Putamen (tissue), 1 donor: Measurements from ENCODE around the gene KRT20.
"Not testable (repeated sequence)": the region's sequence is repeated elsewhere in the genome, so short reads cannot be mapped to it uniquely, and the experiment has no call there.

Source experiments
- DNase-seq: peaks from one replicate; pipeline ENCODE4 v3.0.0-alpha.2; 2016; ENCODE audit warnings: low spot score

The KRT20 gene, protein sequence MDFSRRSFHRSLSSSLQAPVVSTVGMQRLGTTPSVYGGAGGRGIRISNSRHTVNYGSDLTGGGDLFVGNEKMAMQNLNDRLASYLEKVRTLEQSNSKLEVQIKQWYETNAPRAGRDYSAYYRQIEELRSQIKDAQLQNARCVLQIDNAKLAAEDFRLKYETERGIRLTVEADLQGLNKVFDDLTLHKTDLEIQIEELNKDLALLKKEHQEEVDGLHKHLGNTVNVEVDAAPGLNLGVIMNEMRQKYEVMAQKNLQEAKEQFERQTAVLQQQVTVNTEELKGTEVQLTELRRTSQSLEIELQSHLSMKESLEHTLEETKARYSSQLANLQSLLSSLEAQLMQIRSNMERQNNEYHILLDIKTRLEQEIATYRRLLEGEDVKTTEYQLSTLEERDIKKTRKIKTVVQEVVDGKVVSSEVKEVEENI

DNA sequence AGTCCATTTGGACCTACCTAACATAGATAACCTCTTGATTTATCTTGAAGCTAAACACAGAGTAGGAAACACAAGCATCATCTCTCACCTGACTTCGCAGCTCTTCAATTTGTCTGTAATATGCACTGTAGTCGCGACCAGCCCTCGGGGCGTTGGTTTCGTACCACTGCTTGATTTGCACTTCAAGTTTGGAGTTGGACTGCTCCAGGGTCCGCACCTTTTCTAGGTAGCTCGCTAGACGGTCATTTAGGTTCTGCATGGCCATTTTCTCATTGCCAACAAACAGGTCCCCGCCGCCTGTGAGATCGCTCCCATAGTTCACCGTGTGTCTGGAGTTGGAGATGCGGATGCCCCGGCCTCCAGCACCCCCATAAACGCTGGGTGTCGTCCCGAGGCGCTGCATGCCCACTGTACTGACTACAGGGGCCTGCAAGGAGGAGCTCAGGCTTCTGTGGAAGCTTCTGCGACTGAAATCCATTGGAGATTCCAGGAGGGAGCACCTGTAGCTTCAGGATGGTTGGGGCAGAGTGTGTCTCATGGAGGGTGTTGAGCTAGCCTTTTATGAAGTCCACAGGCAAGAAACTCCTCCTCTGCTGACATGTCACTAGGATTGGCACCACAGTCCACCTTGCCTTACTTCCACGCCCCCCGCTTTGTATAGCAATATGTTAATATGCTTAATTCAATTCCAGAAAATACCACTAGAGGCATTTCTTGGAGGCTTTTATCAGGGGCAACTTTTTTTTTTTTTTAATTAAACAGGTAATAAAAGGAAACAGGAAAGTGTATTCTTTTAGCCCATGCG is at the start of gene KRT20:
Gene KRT20, minus strand, starts transcription at position 535 of the 805 bp plus-strand sequence. Its CDS starts 57 bp downstream, at position 478.
- no peak for DNase-seq

DNA sequence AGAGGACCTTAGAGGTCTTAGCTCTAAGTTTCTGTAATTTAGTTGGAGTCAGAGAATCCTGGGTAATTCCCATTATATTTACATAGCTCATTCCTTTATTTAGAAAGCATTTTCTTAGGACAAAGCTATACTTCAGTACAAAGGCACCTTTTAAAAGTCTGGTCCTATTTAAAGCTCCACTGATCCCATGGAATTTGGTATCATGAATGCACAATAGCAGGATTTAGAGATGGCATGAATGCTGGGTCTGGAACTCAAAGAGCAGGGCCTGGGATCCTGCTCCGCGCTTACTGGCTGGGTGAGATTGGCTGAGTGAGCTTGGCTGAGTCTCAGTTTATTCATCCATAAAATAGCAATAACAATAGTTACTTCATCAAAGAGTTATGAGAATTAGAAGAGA is 47.6 kb upstream of the KRT20 start:
- no peak for DNase-seq

DNA sequence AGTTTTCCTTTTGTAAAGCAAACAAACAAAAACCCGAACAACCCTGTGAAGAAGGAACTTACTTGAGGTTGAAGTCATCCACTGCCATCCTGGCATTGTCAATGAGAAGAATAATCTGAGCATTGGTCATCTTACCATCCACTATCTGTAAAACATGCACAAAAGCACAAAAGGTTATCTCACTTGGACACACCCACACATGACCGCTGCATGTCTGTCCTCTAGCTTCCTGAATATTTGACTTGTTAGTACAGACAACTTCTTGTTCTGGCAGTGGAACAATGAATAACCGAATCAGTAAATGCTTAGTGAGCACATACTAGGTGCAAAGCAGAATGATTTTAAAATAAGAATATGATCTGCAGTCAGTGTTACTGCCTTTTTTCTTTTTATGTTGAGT is 46.3 kb upstream of the KRT20 start:
- no peak for DNase-seq

DNA sequence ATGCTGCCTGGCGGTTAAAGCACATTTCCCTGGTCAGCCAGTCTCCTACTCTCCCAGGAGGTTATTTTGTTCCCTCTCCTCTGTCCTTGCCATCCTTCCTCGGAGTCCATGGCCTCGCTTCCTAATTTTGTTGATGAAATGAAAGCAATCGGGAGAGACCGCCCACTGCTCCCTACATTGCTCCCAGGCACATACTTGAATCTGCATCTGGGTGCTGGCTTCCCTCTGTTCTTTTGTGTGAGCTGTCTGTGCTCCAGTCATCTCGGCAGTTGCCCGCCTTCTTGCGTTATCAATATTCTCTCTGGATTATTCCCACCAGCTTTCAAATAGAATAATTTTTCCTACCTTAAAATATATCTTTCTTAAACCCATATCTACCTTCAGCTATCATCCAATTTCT is 41.3 kb upstream of the KRT20 start:
- no peak for DNase-seq

DNA sequence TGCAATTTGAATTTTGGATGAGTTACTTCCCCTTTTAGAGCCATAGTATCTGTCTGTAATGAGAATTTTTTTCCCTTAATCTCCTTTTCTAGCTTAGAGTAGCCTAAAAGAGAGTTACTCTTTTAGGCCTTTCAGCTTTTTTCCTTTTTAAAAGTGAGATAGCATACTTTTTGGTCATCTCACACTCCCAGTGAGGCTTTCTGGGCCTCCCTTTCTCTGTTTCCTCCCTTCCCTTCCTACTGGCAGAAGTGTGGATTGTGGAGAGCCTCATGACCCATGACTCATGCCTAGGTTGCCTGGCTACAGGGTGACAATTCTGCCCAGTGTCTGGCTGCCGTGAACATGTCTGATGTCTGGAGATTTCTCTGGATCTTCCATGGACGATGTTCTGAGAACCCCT is 37.2 kb upstream of the KRT20 start:
- peak; percentile 38 for DNase-seq

DNA sequence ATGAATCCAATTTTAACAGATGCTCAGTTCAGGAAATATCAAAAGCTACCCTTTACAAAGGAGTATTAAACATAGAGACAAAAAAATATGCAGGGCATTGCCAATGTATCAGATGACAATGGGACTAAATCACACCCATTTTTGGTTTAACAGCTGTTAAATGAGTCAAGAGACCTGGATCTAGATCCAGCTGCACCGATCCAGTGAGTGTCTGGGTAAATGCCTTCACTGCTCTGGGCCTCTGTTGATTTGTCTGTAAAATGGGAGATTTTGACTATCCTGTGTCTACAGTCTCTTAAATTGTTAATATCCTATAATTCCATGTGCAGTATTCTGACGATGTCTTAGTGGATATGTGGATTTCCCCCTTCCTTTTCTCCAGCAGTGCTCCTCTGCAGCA is 36.0 kb upstream of the KRT20 start:
- DNase-seq = no peak

DNA sequence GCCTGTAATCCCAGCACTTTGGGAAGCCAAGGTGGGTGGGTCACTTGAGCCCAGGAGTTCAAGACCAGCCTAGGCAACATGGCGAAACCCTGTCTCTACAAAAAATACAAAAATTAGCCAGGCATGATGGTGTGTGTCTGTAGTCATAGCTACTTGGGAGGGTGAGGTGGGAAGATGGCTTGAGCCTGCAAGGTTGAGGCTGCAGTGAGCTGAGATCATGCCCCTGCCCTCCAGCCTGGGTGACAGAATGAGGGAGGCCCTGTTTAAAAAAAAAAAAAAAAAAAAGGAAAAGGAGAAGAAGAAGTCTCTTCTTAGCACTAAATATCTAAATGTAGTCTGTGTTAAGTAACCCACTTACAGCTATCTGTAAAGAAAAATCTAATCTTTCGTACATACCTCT is 32.1 kb upstream of the KRT20 start:
- not testable (repeated sequence) for DNase-seq

DNA sequence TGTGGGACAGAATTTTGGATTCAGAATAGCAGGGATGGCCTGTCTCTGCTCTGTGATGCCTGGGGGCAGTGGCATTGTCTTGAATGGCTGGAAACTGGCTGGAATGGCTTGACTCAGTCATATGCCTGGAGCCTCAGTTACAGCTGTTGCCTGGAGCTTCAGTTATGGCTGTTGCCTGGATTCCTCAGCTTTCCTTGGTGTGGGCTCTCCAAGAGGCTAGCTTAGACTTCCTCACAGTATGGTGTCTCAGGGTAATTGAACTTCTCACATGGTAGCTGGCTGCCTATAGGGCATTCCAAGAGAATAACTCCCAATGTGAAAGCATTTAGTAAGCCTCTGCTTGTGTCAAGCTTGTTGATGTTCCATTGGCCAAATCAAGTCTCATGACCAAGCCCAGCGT is 31.3 kb upstream of the KRT20 start:
- DNase-seq = no peak

DNA sequence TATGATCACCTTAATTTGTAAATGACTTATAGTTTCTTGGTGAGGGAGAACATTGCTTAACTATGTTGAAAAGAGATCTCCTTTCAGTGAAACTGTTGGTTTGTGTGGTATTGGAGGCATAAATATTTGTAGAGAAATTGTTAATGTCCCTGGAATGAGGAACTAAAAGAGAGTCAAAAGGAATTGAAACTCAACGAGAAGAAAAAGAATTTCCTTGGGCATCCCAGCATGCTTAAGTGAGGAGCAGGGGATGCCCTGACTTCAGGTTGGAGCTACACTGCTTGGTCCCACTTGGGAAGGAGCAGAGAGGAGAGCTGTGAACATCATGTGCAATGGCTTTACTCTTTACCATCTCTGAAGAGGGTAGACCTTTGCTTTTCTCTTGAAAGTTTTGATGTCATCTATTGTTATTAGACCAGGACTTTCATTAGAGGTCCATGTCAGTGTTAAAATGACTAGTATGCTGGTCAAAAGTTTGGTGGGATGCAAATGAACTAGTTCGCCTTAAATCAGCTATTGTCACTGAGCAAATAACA is 30.7 kb upstream of the KRT20 start:
- DNase-seq = no peak

DNA sequence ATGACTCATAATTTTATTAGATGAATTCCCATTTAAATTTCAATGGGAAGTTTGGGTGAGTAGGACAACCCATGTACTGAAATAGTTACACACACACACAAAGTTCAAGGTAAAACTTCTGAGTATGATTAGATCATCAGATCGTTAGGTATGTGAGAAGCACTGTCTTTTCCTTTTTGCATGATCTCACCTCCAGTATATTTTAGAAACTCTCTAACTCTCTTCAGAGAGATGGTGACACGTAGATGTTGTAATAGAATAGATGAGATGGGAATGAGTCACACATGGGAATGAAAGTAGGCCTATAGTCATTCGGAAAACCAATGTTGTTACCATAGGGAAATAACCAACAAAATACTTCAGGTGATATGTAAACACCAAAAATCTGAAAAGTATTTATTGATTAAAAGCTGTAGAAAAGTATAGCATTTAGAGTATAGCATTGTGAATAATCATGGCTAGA is 30.2 kb upstream of the KRT20 start:
- no peak for DNase-seq

DNA sequence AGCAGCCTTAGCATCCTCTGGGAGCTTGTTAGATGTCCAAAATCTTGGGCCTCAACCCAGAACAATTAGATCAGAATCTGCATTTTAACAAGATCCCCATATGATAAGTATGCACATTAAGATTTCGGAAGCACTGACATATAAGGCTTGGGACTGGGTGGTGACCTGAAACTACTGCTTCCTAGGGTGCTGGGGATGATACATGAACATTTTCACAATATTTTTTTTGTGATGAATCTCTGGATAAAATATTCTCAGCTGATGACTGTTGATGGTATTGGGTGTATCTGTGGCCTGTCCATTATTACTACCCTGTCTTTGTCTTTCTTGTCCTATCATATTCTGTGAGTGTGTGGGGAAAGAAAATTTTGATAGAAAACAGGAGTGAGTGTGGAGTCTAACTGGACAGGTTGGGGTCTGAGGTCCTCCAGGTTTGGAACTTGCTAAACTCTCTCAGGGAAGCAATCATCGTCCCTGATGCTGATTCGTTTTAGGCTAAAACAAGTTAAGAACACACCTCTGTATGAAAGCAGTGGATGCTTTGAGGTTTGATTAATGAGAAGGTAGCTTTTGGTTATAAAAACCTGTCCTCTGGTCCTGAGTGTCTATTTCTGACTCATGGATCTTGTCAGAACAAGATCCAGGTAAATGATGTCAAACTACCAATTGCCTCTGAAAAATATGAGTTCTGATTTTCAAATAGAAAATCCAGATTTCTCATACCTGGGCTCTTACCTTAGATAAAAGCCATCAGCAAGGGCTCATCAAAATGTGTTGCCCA is 29.2 kb upstream of the KRT20 start:
- DNase-seq = no peak

DNA sequence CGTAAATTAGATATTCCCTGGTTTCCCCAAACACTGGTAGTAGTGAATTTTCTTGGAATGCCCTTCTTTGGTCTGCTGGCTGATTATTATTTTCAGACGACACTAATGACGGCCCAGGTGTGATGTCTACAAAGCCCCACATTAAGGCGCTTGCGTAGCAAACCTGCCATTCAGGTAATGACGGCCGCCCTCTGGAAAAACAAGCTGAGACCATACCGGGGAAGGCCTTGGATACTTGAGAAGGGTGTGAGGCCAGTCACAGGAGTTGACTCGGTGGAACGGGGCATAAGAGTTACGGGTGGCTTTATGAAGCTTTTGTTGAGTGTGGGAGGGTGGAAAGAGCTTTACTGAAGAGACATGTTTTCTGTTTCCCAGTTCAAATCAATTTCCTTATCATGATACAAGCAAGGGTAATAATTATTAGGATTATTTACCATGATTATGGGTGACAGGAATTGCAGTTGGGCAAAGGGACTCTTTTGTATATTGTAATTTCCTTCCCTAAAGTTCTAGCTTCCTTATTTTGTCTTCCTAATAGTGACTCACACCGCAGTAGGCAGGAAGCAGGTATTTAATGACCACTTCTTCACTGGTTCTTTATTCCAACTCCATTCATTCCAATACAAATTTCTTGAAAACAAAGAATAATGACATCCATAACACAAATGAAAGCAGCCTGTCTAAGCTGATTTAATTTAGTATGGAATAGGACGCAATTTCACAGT is 27.6 kb upstream of the KRT20 start:
- no peak for DNase-seq

DNA sequence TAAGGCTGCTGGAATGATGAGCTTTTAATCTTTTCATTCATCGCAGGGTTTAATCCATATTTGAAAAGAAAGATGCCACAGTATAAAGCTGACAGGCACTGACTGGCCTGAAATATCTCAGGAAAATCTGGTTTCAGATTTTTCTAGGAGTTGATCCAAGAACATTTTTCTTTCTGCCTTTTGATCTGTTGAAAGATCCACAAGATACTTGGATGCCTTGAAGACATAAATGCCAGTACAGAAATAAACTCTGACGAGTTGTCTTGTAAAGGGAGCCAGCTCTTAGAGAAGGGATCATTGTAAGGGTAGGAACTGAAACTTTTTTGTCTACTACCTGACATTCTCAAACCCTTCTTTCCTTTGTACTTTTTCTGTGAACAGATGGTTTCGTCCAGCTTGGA is 25.4 kb upstream of the KRT20 start:
- DNase-seq = no peak

DNA sequence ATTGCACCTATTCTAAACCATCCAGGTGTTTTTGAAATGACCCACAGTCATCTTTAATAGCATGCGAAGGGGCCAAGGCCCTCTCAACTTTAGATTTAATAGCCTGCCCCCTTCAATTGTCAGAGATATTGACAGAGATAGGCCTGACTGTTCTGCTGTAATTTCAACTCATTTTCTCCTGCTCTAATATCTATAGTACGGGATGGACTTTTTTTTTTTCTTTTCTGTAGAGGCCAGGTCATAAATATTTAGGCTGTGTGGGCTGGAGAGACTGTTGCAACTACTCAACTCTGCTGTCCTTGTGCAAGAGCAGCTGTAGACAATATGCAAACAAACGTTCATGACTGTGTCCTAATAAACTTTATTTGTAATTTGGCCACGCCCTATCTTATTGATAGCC is 24.7 kb upstream of the KRT20 start:
- no peak for DNase-seq

DNA sequence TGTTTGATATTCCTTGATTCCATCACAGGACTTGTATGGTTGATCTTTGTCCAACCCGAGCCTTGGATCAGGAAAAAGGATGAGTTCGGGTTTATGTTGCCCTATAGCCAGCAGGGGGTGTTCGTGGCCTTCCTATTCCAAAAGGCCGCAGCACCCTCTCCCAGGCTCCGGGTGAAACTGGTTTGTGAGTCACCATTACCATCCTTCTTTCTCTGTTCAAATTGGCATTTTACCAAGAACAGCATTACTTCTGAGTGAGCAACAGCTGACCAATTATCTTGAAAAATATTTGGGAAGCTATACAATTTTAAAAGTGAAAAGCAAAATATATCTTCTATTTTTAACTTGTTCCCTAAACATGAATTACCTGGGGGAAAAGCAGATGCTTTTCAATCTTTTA is 24.3 kb upstream of the KRT20 start:
- peak; percentile 64 for DNase-seq

DNA sequence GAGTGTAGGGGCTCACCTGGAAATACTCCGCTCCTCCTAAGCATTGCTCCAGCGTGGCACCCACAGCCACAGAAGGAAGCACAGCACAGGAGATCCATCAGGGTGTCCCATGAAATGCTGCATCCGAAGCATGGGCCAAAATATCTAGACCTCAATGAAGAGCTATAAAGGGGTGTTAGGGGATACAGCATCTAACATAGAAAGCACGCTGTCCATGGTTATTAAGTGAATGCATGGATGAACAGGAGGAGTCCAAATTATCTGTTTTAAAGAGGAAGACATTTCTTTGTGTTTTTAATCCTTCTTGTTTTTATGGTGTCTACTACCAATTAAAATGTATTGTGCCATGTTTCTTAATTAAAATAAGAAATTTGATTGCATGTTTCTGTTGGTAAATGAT is 21.6 kb upstream of the KRT20 start:
- no peak for DNase-seq

DNA sequence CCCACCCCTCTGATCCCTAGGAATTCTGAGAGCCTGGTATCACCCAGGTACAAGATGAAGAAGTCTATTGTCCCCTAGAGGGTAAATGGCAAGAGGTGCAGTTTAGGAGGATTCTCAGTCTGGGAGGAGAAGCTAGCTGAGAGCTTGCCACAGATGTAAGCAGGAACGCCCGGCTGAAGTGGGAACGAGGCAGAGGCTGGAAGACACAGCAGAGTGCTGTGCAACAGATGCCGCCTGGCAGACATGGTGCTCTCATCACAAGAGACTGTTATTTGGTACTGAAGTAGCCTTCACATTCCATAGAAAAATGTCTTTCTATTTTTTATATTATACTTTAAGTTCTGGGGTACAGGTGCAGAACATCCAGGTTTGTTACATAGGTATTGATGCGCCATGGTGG is 20.3 kb upstream of the KRT20 start:
- DNase-seq = no peak

DNA sequence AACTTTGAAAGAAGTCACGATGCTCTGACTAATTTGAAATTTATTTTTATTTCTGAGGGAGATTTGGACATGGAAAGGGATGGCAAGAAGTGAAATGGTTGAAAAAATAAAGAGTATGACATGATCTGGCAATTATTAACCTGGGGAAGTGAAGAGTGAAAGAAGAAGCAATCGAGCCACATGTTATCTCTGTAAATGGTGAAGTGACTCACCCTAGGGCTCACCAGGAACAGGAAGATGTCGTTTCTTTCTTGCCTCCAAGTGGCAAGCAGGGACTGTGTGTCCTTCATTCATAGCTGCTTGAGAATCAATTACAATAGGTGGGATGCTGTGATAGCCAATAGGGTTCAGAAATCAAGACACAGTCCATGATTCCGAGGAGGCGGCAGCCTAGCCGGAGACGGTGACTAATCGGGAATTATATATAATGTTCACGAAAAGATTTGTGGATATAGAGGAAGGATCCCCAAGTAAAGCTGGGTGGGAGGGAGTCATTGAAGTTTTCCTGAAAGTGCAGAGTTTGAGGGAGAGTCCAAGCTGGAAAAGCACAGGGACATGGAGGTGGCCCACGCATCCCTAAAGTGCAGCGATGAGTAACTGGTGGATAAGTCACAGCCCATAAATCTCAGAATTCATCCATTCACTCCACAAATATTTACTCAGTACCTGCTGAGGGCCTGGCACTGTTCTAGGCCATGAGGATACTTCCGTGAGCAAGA is 18.2 kb upstream of the KRT20 start:
- no peak for DNase-seq

DNA sequence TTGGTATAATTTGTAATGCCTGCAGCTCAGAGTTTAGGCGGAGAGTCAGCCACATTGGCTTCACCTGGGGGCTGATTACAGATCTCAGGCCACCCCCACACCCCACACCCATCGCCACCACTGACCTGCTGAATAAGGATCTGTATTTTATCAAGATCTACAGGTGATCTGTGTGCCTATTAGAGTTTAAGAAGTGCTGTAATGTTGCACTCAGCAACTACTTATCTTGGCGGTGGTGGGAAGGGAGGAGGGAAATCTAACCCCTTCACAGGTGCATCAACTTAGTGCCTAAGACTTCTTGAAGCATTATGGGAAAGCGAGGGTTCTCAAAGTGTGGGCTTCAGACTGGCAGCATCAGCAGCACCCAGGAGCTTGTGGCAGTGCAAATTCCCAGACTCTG is 17.5 kb upstream of the KRT20 start:
- DNase-seq = no peak

DNA sequence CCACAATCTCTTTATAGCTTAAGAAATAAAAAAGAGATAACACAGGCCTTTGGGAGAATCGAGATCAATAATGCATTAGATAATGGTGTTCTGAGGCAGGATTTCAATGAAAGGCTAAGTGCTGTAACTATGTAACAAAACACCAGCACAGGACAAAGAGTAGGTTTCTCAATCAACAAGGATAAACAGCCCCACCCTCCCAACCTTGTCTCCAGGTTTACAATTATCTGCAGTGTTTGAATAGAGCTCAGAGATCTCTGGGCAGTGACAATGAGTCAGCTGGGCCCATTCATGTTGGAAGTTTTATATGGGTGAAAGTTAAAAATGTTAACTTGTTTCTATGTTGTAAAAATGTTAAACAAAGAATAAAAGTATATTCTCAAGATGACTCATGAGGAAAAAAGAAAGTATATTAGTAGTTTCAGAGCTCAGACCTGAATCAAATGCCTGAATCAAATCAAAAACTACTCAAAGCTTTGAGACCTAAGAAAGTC is 17.0 kb upstream of the KRT20 start:
- no peak for DNase-seq
